Suppressor macrophage treated with lipopolysaccharide for 4 hours (primary cell): ENCODE results near the gene CDIPT.
"Not testable (repeated sequence)": the region's sequence is repeated elsewhere in the genome, so short reads cannot be mapped to it uniquely, and the experiment has no call there.

ENCODE experiments used
- DNase-seq: peaks from one replicate; pipeline ENCODE4 v3.0.0-alpha.2; 2020

Gene CDIPT, protein sequence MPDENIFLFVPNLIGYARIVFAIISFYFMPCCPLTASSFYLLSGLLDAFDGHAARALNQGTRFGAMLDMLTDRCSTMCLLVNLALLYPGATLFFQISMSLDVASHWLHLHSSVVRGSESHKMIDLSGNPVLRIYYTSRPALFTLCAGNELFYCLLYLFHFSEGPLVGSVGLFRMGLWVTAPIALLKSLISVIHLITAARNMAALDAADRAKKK

DNA sequence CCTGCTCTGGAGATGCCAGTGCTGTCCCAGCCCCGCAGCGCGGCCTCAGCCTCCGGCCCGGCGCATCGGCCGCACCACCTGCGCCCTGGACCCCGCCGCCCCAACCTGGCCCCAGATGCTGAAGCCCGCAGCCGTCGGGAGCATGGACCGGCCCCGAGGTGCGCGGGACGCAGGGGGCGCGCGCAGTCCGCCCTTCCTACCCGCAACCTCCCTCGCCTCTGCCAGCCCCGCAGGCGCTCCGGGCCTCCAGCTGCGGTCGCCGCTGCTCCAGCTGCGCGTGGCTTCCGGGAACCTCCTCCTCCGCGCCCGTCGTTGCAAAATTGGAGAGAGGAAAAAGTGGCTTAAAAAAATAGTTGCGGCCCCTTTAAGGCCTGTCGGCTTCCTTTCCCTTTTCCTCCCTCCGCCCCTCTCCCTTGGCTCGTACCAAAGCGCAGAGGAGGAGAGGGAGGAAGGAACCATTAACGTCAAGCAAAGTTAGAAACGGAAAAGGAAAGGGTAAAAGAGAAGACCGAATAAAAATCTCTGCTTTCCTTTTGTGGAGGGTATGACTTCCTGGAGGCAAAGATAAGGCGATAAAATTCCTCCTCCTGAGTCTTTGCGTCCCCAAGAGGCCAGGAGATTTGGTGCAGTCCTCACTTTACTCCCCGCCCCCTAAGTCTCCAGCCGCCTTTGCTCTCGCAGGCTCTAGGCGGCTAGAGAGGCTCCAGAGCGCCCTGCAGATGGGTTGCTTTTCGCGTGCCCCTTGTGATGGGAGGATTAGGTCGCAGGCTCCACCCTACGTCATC is at the start of gene CDIPT:
Gene CDIPT (minus strand): TSS at position 343 of the 785 bp plus-strand sequence. CDS start 369 bp downstream, outside the sequence.
- DNase-seq = peak; percentile 98

DNA sequence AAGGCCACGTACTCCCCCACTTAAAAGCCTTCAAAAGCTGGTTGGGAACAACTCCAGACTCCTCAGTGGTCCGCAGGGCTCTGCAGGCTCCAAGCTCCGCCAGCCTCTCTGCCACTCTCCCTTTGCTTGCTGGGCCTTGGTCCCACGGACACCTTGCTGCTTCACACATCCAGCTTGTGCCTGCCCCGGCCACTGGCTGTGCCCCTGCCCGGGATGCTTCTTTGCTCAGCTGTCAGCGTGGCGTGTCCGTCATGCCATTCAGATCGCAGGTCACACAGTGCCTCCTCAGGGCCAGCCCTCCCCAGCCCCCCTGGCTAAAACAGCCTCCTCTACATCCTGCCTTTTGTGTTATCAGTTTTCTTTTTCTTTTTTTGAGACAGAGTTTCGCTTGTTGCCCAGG is 49.1 kb upstream of the CDIPT start:
- no peak for DNase-seq

DNA sequence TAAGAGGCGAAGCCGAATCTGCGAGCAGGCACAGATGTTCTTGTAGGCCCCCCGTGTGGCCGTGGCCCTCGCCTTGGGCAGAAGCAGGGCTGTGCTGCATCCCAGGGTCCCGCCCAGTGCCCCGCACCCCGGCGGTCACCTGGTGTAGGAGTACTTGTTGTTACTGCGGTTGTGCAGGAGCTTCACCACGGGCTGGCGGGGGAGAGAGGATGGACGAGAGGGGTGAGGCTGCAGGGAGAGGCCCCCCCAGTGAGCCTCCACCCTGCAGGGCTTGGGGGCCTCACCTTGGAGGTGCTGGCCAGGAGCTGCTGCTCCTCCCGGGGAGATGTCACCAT is 48.6 kb upstream of the CDIPT start:
- no peak for DNase-seq

- DNase-seq = no peak
Observed at GRCh38 chr16:29910819-29911675, 48.0 kb upstream of the CDIPT start.

DNA sequence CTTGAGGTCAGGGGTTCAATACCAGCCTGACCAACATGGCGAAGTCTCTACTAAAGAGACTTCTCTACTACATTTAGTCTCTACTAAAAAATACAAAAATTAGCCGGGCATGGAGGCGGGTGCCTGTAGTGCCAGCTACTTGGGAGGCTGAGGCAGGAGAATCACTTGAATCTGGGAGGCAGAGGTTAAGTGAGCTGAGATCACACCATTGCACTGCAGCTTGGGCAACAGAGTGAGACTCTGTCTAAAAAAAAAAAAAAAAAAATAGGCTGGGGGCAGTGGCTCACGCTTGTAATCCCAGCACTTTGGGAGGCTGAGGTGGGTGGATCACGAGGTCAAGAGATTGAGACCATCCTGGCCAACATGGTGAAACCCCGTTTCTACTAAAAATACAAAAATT is 46.8 kb upstream of the CDIPT start:
- DNase-seq = not testable (repeated sequence)

DNA sequence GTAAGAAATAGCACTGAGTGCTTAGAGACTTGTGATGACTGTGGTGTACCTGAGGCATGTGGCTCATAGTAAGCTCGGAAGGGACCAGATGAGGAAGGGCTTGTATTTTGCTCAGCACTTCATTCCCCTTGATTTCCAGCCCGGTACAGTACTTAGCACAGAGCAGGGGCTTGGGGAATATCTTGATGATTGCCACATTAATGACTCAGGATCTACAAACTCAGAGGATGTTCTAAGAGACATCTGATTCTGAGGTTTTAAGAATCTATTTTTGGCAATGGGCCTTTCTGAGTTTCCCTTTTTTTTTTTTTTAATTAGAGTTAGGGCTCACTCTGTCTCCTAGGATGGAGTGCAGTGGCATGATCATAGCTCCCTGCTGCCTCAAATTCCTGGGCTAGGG is 46.4 kb upstream of the CDIPT start:
- peak; percentile 80 for DNase-seq

- no peak for DNase-seq
Observed at GRCh38 chr16:29908719-29909220, 45.7 kb upstream of the CDIPT start.

DNA sequence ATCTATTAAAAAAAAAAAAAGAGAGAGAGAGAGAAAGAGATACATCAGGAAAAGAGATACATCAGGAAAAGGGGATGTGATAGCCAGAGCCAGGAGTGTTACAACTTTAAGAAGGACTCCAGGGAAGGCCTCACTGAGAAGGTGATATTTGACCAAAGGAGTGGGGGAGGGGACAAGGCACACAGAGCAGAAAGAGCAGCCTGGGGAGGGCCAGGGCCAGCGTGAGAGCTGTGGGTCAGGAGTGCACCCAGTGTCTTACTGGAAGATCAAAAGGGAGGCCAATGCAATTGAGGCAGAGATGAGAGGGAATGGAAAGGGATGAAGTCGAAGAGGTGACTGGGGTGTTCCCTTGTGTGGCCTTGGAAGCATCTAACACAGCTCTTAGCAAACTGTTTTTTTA is 44.9 kb upstream of the CDIPT start:
- DNase-seq = no peak

DNA sequence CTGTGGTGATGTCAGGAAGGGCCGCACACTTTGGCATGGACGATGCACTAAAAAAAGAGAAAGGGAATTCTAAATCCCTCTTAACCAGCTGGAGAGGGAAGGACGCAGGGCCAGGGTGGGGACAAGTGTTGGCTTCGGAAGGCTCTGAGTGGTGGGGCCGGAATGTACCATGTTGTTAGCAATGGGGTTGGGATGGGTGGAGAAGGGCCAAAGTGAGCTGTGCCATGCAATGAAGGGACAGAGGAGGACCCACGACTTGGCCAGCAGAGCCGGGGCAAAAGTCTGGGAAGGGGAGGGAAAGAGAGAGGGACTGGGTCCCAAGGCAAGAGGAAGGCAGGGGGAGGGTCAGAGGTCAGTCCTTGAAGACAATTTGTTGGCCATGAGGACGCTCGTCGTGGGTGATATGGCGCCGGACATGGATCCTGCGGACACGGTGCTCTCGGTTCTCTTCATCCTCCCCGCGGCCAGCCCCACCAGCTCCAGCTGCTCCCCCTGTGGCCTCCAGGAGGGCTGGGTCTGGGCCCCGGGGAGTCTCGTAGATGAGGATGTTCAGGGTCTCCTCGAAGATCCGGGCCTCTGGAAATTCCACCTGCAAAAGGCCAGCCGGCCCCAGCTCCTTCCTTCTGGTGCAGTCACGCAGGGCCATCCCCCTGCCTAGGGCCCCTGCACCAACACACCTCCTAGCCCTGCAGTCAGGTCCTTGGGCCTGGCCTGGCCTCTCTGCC is 43.7 kb upstream of the CDIPT start:
- DNase-seq = no peak

- no peak for DNase-seq
Observed at GRCh38 chr16:29905668-29906067, 42.6 kb upstream of the CDIPT start.

- DNase-seq = no peak
Observed at GRCh38 chr16:29904947-29905346, 41.9 kb upstream of the CDIPT start.

GRCh38 chr16:29903590-29903989 is 40.6 kb upstream of the CDIPT start:
- no peak for DNase-seq

- no peak for DNase-seq
Observed at GRCh38 chr16:29901607-29901945, 38.5 kb upstream of the CDIPT start.

GRCh38 chr16:29900888-29901606 is 38.0 kb upstream of the CDIPT start:
- no peak for DNase-seq

DNA sequence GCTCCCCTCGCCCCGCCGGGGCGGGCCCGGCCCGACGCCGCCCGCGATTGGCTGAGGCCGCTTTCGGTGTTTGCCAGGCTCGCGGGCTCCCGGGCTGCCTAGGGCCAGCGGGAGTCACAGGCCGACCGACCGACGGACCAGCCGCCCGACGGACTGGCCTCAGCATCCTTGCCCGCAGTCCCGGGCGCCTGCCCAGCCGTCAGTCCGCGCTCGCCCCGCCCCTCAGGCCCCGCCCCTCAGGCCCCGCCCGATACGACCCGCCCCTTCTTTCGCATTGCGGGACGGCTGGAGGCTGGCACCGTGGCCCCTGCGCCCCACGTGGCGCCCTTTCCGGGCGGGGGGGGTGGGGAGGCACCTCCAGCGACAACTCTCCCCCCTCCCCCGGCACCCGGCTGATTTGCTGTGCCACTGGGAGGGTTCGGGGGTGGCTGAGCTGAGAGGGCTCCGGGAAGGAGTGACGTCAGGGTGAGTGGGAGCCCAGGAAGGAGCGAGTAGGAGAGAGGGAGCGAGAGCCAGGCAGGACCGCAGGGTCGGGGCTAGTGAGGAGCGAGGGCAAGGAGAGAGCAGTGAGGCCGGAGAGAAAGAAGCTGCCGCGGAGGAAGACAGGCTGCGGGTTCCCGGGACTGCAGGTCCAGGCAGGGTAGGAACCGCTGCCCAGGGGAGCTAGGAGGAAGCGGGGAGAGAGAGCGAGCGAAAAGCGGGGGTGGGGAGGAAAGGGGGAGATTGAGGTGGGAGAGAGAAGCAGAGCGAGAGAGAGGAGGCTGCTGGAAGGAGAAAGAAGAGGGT is 37.3 kb upstream of the CDIPT start, which contains the start of gene ASPHD1:
Gene ASPHD1 (plus strand): TSS at position 387 of the 786 bp plus-strand sequence. CDS start 484 bp downstream, outside the sequence.
- peak; percentile 86 for DNase-seq

DNA sequence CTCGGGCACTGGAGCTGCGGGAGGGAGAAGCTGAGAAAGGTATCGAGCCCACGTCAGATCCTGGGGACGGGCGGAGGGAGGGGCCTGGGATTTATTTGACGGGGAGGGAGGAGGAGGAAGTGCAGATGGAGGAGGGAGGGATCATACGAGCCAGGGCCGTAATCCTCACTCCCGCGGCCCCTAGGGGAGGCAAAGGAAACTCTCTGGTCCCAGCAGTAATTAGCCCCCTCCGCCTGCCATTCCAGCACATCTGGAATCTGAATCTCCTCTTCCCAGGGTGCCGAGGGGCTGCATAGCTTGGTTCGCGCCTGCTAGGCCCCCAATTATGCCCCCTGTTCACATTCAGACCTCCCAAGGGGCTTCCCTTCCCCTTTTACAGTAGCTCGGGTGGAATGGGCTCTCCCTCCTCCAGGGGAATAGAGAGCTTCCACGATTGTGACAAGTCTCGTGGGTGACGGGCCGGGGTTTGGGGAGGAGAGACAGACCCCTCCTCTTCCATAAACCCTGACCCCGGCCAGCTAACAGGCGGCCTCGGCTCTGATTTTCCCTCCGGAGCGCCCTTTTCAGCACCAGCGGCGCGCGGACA is 36.6 kb upstream of the CDIPT start, which contains the start of gene SEZ6L2:
Gene SEZ6L2 (minus strand): TSS at position 35 of the 586 bp plus-strand sequence. CDS start 531 bp downstream, outside the sequence.
- peak; percentile 76 for DNase-seq

- DNase-seq = no peak
Observed at GRCh38 chr16:29898804-29899515, 35.9 kb upstream of the CDIPT start.

GRCh38 chr16:29898135-29898803 is 35.2 kb upstream of the CDIPT start:
- no peak for DNase-seq

- DNase-seq = no peak
Observed at GRCh38 chr16:29897333-29897732, 34.3 kb upstream of the CDIPT start.
